GM12878 (cell line): ENCODE data around the gene TET1. TPM values are rescaled to one million over a fixed set of nuclear protein-coding genes. Genes with fewer than 3 reads are reported as not detected.

Experiments used
- ATAC-seq: fragments of 200-7000 bp; cut with Tn5 transposase; 3 replicates; pipeline ENCODE4 v1.9.1; 2020; ENCODE audit warnings: mild to moderate bottlenecking, moderate library complexity
- BruUV-seq: library from RNA; stranded (reverse); fragments of 400-500 nt; replicated peaks from 2 replicates; lab custom pipeline; 2021; lab: Mats Ljungman, UMichigan
- CTCF ChIA-PET: fragments of 300-600 bp; sonication (Branson Sonifier 250); formaldehyde crosslinking; extraction: SDS; loops from one replicate; lab custom pipeline; 2021; ENCODE audit warnings: inconsistent platforms; lab: Yijun Ruan, JAX
- POLR2A ChIA-PET: fragments of 350-600 bp; formaldehyde crosslinking; extraction: SDS; loops from one replicate; lab custom pipeline; 2021; ENCODE audit warnings: inconsistent platforms; lab: Charles Lee
- RAD21 ChIA-PET: fragments of 300-600 bp; sonication (Branson Sonifier 250); formaldehyde crosslinking; loops from one replicate; lab custom pipeline; 2023; ENCODE audit warnings: antibody characterized with exemption; ENCODE audit not compliant: unreplicated experiment; lab: Charles Lee
- SMC1A ChIA-PET: fragments of 300-600 bp; sonication (Branson Sonifier 250); formaldehyde crosslinking; loops from one replicate; lab custom pipeline; 2023; ENCODE audit not compliant: unreplicated experiment, uncharacterized antibody; lab: Charles Lee
- DNase-seq: peaks from one replicate; pipeline ENCODE4 v3.0.0-alpha.2; 2011; ENCODE audit warnings: low read depth, low spot score
- FAIRE-seq: peaks from 3 replicates; lab custom pipeline; 2011; peaks lifted over from hg19 to GRCh38; lab: Jason Lieb, UNC
- H2AFZ ChIP-seq: 2 replicates; pipeline ENCODE4 v1.6.0; 2011; ENCODE audit warnings: low read depth, low read length, control low read depth; ENCODE audit not compliant: control insufficient read depth
- H3K27ac ChIP-seq: 2 replicates; pipeline ENCODE4 v1.5.1; 2011; ENCODE audit warnings: control low read depth; ENCODE audit not compliant: control insufficient read depth, insufficient read depth
- H3K27me3 ChIP-seq, 2 experiments: replicated peaks in 1 of 2; 2 replicates each; pipeline versions ENCODE4 v1.6.0 to v1.6.1; 2011; ENCODE audit warnings: low read length in 1 of 2; ENCODE audit not compliant: control insufficient read depth in 2 of 2, insufficient read depth in 2 of 2
- H3K36me3 ChIP-seq, 2 experiments: 2 replicates each; pipeline ENCODE4 v1.5.1; 2011; ENCODE audit warnings: low read length in 1 of 2; ENCODE audit not compliant: control insufficient read depth in 2 of 2, insufficient read depth in 2 of 2
- H3K4me1 ChIP-seq: 2 replicates; pipeline ENCODE4 v1.6.1; 2011; ENCODE audit warnings: mild to moderate bottlenecking, low read length, moderate library complexity, mixed read lengths; ENCODE audit not compliant: control insufficient read depth, insufficient read depth
- H3K4me2 ChIP-seq: 2 replicates; pipeline ENCODE4 v1.6.0; 2011; ENCODE audit warnings: control low read depth; ENCODE audit not compliant: control insufficient read depth, insufficient read depth
- H3K4me3 ChIP-seq: fragments of 200-600 bp; sonication (generic); 2 replicates; pipeline ENCODE4 v1.5.1; 2016
- H3K79me2 ChIP-seq: 2 replicates; pipeline ENCODE4 v1.6.0; 2011; ENCODE audit warnings: low read length; ENCODE audit not compliant: control insufficient read depth, insufficient read depth
- H3K9ac ChIP-seq: 2 replicates; pipeline ENCODE4 v1.8.0; 2011; ENCODE audit warnings: low read length, control low read depth, mixed read lengths; ENCODE audit not compliant: control insufficient read depth, insufficient read depth
- H3K9me3 ChIP-seq: replicated peaks from 3 replicates; pipeline ENCODE4 v1.5.1; 2011; ENCODE audit warnings: mild to moderate bottlenecking, low read length; ENCODE audit not compliant: control insufficient read depth, insufficient read depth
- H4K20me1 ChIP-seq: 2 replicates; pipeline ENCODE4 v1.6.0; 2011; ENCODE audit not compliant: control insufficient read depth, insufficient read depth
- ASH2L ChIP-seq: fragments of 300-600, 200-600 bp; sonication (generic); IDR thresholded peaks from 2 replicates; pipeline ENCODE4 v1.6.1; 2017; ENCODE audit warnings: low read depth, mild to moderate bottlenecking, borderline replicate concordance
- BHLHE40 ChIP-seq, 2 experiments: fragments of 450-650 bp in 1 of 2; IDR thresholded peaks; 2 replicates each; pipeline ENCODE4 v1.6.1; 2011 to 2017; ENCODE audit warnings: low read depth in 2 of 2, borderline replicate concordance in 1 of 2, improper control_type of control experiment in 1 of 2, low read length in 1 of 2, mild to moderate bottlenecking in 1 of 2
- CEBPB ChIP-seq, 2 experiments: fragments of 150-350 bp in 1 of 2; IDR thresholded peaks; 2 replicates each; pipeline ENCODE4 v1.6.1; 2012 to 2014; ENCODE audit warnings: low read depth in 2 of 2, low read length in 2 of 2, borderline replicate concordance in 1 of 2, inconsistent platforms in 1 of 2
- E4F1 ChIP-seq: fragments of 450-650 bp; IDR thresholded peaks from 2 replicates; pipeline ENCODE4 v1.6.1; 2018; ENCODE audit warnings: borderline replicate concordance, mild to moderate bottlenecking; ENCODE audit not compliant: partially characterized antibody
- EZH2 ChIP-seq: IDR thresholded peaks from 2 replicates; pipeline ENCODE4 v1.6.1; 2012; ENCODE audit warnings: low read depth, mild to moderate bottlenecking, control low read depth, inconsistent platforms, low read length, borderline replicate concordance; ENCODE audit not compliant: control insufficient read depth
- GABPA ChIP-seq: IDR thresholded peaks from 2 replicates; pipeline ENCODE4 v1.6.1; 2014; ENCODE audit warnings: antibody characterized with exemption, low read depth, mild to moderate bottlenecking, inconsistent platforms
- IRF4 ChIP-seq: IDR thresholded peaks from 2 replicates; pipeline ENCODE4 v1.6.1; 2011; ENCODE audit warnings: low read depth, low read length
- POLR2AphosphoS5 ChIP-seq: IDR thresholded peaks from 2 replicates; pipeline ENCODE4 v1.6.1; 2011; ENCODE audit warnings: mild to moderate bottlenecking, low read length, inconsistent platforms
- RUNX3 ChIP-seq: IDR thresholded peaks from 2 replicates; pipeline ENCODE4 v1.6.1; 2012; ENCODE audit warnings: low read length, inconsistent platforms
- SP1 ChIP-seq: IDR thresholded peaks from one replicate; pipeline ENCODE4 v1.6.1; 2011; ENCODE audit warnings: low read depth, low read length
- WGBS: methylation state at CpG from one replicate; pipeline ENCODE4 v1.1.6; 2016; ENCODE audit warnings: low lambda C conversion rate; ENCODE audit not compliant: insufficient replicate concordance, insufficient coverage; ENCODE audit errors: missing lambda C conversion rate; 5-methylcytosine and 5-hydroxymethylcytosine counted together
- in situ Hi-C: fragments of 300-500 bp; cut with MboI; formaldehyde crosslinking; loops from 9 replicates; pipeline ENCODE4 v1.14.3; 2018; ENCODE audit warnings: mixed read lengths
- intact Hi-C: fragments of 100-400 bp; cut with micrococcal nuclease; formaldehyde crosslinking; loops from one replicate; pipeline ENCODE4 v1.14.2; 2022; ENCODE audit not compliant: unreplicated experiment
- polyA plus RNA-seq, 11 experiments: library from polyadenylated mRNA; depleted of rRNA in 4 of 11; unstranded in 6 of 11; stranded (reverse) in 5 of 11; fragments of >200 nt; fragmentation: Nextera tagmentation in 4 of 11; fragmentation: Illumina TruSeq in 1 of 11; extraction: Ambion mirVana in 4 of 11; extraction: Trizol in 1 of 11; gene quantifications; 1 replicate in 1 of 11; 2 replicates in 10 of 11; pipeline versions ENCODE4 v1.2.1 to v1.2.3, GENCODE V29; 2011 to 2016; ENCODE audit warnings: inconsistent platforms in 2 of 11, missing spikeins in 2 of 11, low read depth in 1 of 11
- total RNA-seq, 4 experiments: library from RNA; depleted of rRNA in 3 of 4; stranded (reverse); fragments of >200 nt in 3 of 4; fragmentation: Illumina TruSeq in 1 of 4; extraction: Trizol in 1 of 4; gene quantifications; 2 replicates each; pipeline versions ENCODE4 v1.2.1 to v1.2.3, GENCODE V29; 2013 to 2021
- TF ChIP-seq, protein P1 (sequence below): fragments of 450-650 bp; IDR thresholded peaks from 2 replicates; pipeline ENCODE4 v1.6.1; 2014; ENCODE audit warnings: mild to moderate bottlenecking
- TF ChIP-seq, protein P2 (sequence below): IDR thresholded peaks from 2 replicates; pipeline ENCODE4 v1.6.1; 2012; ENCODE audit warnings: low read depth, low read length, improper control_type of control experiment
- TF ChIP-seq, protein P3 (sequence below): fragments of 150-350 bp; IDR thresholded peaks from 2 replicates; pipeline ENCODE4 v1.6.1; 2014; ENCODE audit warnings: mild to moderate bottlenecking, low read depth, low read length
- TF ChIP-seq, protein P4 (sequence below): fragments of 450-650 bp; IDR thresholded peaks from 2 replicates; pipeline ENCODE4 v1.6.1; 2016; ENCODE audit warnings: mild to moderate bottlenecking
- TF ChIP-seq, protein P5 (sequence below): fragments of 450-650 bp; formaldehyde crosslinking; IDR thresholded peaks from 2 replicates; pipeline ENCODE4 v1.5.0; 2022; ENCODE audit warnings: mild to moderate bottlenecking, missing genetic modification characterization

TET1 gene
- total and polyA plus RNA-seq, 10 of the 15 experiments (the other 5 are each of a cell fraction or from before 2014, with no cell fraction given) = 0.22 to 1.4 (median 0.60) TPM

DNA sequence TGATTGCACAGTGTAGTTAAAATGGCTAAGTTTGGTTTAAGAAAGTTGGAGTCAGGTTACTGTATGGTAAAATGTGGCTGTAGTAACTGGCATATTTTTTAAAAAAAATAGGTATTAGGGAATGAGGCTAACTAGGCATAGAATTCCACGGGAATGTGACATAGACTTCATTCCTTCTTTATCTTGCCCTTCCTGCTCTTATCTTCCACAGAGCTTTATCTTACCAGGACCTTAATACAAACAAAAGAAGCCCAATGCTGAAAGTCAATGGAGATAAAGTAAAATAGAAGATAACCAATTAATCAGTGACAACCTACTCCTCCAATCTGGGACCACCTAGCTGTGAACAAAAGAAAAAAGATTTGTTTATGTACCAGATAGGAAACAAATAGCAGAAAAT is 58.1 kb downstream of the TET1 start:
- no peaks in the 10 kb centered on the region; the same call in 1 of the 2 replicates for H3K4me1 ChIP-seq
- H3K27ac ChIP-seq = no peak overlapping the region
- H3K4me3 ChIP-seq = no peak overlapping the region
- H3K79me2 ChIP-seq = no peaks in the 10 kb centered on the region
- no peak overlapping the region for H3K9ac ChIP-seq
- in situ Hi-C loops (no loop called here), intact Hi-C loops (no loop called here)
- RAD21 ChIA-PET = no interaction called here
- H4K20me1 ChIP-seq = no peaks in the 10 kb centered on the region
- DNase-seq = no peak
- H3K4me2 ChIP-seq = no peak overlapping the region
- H3K27me3 ChIP-seq = no peaks in the 10 kb centered on the region
- no peak for FAIRE-seq
- BruUV-seq = no TSS peak
- SMC1A ChIA-PET = no interaction called here
- CTCF ChIA-PET = no interaction called here
- WGBS = 74% methylated on average over 1 of the region's 1 CpG
- no peaks in the 10 kb centered on the region for H3K36me3 ChIP-seq
- POLR2A ChIA-PET = no interaction called here
- no peak for ATAC-seq
- H2AFZ ChIP-seq = no peak overlapping the region
- no peaks in the 10 kb centered on the region for H3K9me3 ChIP-seq
- TF ChIP-seq, protein P1, sequence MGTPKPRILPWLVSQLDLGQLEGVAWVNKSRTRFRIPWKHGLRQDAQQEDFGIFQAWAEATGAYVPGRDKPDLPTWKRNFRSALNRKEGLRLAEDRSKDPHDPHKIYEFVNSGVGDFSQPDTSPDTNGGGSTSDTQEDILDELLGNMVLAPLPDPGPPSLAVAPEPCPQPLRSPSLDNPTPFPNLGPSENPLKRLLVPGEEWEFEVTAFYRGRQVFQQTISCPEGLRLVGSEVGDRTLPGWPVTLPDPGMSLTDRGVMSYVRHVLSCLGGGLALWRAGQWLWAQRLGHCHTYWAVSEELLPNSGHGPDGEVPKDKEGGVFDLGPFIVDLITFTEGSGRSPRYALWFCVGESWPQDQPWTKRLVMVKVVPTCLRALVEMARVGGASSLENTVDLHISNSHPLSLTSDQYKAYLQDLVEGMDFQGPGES = no peak
- no peak for TF ChIP-seq BHLHE40 (IDR thresholded peaks at IDR 0.05; ENCODE audit: borderline replicate concordance in 1 of 2, low read depth in 2 of 2, low read length in 1 of 2)
- TF ChIP-seq, protein P2, sequence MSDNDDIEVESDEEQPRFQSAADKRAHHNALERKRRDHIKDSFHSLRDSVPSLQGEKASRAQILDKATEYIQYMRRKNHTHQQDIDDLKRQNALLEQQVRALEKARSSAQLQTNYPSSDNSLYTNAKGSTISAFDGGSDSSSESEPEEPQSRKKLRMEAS = no peak
- no peak for TF ChIP-seq RUNX3
- TF ChIP-seq, protein P3, sequence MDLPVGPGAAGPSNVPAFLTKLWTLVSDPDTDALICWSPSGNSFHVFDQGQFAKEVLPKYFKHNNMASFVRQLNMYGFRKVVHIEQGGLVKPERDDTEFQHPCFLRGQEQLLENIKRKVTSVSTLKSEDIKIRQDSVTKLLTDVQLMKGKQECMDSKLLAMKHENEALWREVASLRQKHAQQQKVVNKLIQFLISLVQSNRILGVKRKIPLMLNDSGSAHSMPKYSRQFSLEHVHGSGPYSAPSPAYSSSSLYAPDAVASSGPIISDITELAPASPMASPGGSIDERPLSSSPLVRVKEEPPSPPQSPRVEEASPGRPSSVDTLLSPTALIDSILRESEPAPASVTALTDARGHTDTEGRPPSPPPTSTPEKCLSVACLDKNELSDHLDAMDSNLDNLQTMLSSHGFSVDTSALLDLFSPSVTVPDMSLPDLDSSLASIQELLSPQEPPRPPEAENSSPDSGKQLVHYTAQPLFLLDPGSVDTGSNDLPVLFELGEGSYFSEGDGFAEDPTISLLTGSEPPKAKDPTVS = no peak
- TF ChIP-seq SP1 = no peak
- TF ChIP-seq IRF4 = no peak
- no peak for TF ChIP-seq CEBPB (IDR thresholded peaks at IDR 0.05; ENCODE audit: borderline replicate concordance in 1 of 2, low read depth in 2 of 2, low read length in 2 of 2)
- TF ChIP-seq, protein P4, sequence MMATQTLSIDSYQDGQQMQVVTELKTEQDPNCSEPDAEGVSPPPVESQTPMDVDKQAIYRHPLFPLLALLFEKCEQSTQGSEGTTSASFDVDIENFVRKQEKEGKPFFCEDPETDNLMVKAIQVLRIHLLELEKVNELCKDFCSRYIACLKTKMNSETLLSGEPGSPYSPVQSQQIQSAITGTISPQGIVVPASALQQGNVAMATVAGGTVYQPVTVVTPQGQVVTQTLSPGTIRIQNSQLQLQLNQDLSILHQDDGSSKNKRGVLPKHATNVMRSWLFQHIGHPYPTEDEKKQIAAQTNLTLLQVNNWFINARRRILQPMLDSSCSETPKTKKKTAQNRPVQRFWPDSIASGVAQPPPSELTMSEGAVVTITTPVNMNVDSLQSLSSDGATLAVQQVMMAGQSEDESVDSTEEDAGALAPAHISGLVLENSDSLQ = no peak
- no peak for TF ChIP-seq POLR2AphosphoS5
- TF ChIP-seq ASH2L = no peak
- no peak for TF ChIP-seq E4F1
- TF ChIP-seq GABPA = no peak
- TF ChIP-seq, protein P5, sequence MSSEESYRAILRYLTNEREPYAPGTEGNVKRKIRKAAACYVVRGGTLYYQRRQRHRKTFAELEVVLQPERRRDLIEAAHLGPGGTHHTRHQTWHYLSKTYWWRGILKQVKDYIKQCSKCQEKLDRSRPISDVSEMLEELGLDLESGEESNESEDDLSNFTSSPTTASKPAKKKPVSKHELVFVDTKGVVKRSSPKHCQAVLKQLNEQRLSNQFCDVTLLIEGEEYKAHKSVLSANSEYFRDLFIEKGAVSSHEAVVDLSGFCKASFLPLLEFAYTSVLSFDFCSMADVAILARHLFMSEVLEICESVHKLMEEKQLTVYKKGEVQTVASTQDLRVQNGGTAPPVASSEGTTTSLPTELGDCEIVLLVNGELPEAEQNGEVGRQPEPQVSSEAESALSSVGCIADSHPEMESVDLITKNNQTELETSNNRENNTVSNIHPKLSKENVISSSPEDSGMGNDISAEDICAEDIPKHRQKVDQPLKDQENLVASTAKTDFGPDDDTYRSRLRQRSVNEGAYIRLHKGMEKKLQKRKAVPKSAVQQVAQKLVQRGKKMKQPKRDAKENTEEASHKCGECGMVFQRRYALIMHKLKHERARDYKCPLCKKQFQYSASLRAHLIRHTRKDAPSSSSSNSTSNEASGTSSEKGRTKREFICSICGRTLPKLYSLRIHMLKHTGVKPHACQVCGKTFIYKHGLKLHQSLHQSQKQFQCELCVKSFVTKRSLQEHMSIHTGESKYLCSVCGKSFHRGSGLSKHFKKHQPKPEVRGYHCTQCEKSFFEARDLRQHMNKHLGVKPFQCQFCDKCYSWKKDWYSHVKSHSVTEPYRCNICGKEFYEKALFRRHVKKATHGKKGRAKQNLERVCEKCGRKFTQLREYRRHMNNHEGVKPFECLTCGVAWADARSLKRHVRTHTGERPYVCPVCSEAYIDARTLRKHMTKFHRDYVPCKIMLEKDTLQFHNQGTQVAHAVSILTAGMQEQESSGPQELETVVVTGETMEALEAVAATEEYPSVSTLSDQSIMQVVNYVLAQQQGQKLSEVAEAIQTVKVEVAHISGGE = no peak
- no peak for TF ChIP-seq EZH2
